Transverse colon (tissue), 4 donors: Measurements from ENCODE around the gene F10. TPM values are rescaled to one million over a fixed set of nuclear protein-coding genes. Genes with fewer than 3 reads are reported as not detected.
A peak's percentile ranks its signal among the peaks of the same experiment; 100 is the strongest.

Experiments
- DNase-seq: peaks from one replicate; pipeline ENCODE4 v3.0.0-alpha.2; 2019
- H3K27ac ChIP-seq, 4 donors: fragments of 200-600 bp; sonication (generic); 2 replicates each; pipeline ENCODE4 v1.5.1; 2016 to 2018; ENCODE audit warnings: inconsistent platforms in 4 of 4
- H3K27me3 ChIP-seq: fragments of 200-600 bp; sonication (generic); 2 replicates; pipeline ENCODE4 v1.5.1; 2017; ENCODE audit warnings: inconsistent platforms
- H3K36me3 ChIP-seq, 4 donors: fragments of 200-600 bp; sonication (generic); 2 replicates each; pipeline ENCODE4 v1.5.1; 2017 to 2019; ENCODE audit warnings: inconsistent platforms in 4 of 4
- H3K4me1 ChIP-seq, 4 donors: fragments of 200-600 bp; sonication (generic); 2 replicates each; pipeline ENCODE4 v1.5.1; 2017 to 2020; ENCODE audit warnings: inconsistent platforms in 4 of 4
- H3K4me3 ChIP-seq, 4 donors: fragments of 200-600 bp; sonication (generic); 1 replicate in 1 of 4; 2 replicates in 3 of 4; pipeline versions ENCODE4 v1.5.1 to v1.6.1; 2017 to 2019; ENCODE audit warnings: inconsistent platforms in 4 of 4
- H3K9me3 ChIP-seq, 2 donors: fragments of 200-600 bp; sonication (generic); 2 replicates each; pipeline ENCODE4 v1.5.1; 2017 to 2019; ENCODE audit warnings: inconsistent platforms in 2 of 2
- CTCF ChIP-seq, 5 experiments: fragments of 200-600 bp in 3 of 5; fragments of 450-650 bp in 2 of 5; sonication (generic) in 3 of 5; IDR thresholded peaks; 1 replicate in 2 of 5; 2 replicates in 3 of 5; pipeline ENCODE4 v1.5.1; 2016 to 2017; ENCODE audit warnings: antibody characterized with exemption in 5 of 5, inconsistent platforms in 3 of 5, mild to moderate bottlenecking in 2 of 5, moderate library complexity in 1 of 5
- EP300 ChIP-seq: sonication (generic); formaldehyde crosslinking; IDR thresholded peaks from one replicate; pipeline ENCODE4 v1.6.1; 2017; ENCODE audit warnings: antibody characterized with exemption, low read depth
- POLR2A ChIP-seq: fragments of 450-650 bp; IDR thresholded peaks from one replicate; pipeline ENCODE4 v1.6.1; 2016; ENCODE audit warnings: antibody characterized with exemption, mild to moderate bottlenecking, moderate library complexity
- POLR2AphosphoS5 ChIP-seq, 3 donors: sonication (generic); formaldehyde crosslinking; IDR thresholded peaks; one replicate each; pipeline ENCODE4 v1.6.1; 2016; ENCODE audit warnings: antibody characterized with exemption in 3 of 3
- WGBS, 2 donors: methylation state at CpG; one replicate each; pipeline ENCODE4 v1.1.5; 2018; ENCODE audit warnings: low coverage in 1 of 2; 5-methylcytosine and 5-hydroxymethylcytosine counted together
- in situ Hi-C, 4 donors: fragments of 200-750 bp; cut with MboI; loops; one replicate each; pipeline versions ENCODE4 v1.15.0 to v1.15.1; 2017; ENCODE audit warnings: low sequenced_read_pairs in 3 of 4, low pct_ligation_motif_present in 1 of 4, low pct_unique_long_range_greater_than_20kb in 1 of 4
- intact Hi-C: fragments of 100-400 bp; cut with DNase I; formaldehyde crosslinking; loops from one replicate; pipeline ENCODE4 v1.15.1; 2023; ENCODE audit warnings: low total_unique reads
- total RNA-seq, 4 donors: library from RNA; depleted of rRNA; stranded (reverse); fragments of >200 nt; gene quantifications; one replicate each; pipeline ENCODE4 v1.1.0, GENCODE V29; 2016

Gene F10
- total RNA-seq, 4 donors from 2014 or later, result 0.60 to 4.6 (median 3.4) TPM

- Histone ChIP-seq H3K27ac (peak overlapping the region; percentile 56 to 84 (median 72)), H3K36me3 (no peaks in the 10 kb centered on the region), H3K4me3 (peak overlapping the region; percentile 7 to 53 (median 28)), H3K27me3 (peaks cover 10% of the 10 kb centered on the region), H3K9me3 (no peaks in the 10 kb centered on the region), H3K4me1 (peaks cover 7 to 23% (median 13%) of the 10 kb centered on the region in 4 donors)
- intact Hi-C loops, result no loop called here
- DNase-seq, result peak; percentile 85
- in situ Hi-C loops, result no loop called here
- 0 to 7% methylated on average over 4 to 26 of the region's 76 CpGs for WGBS, 2 donors
- peak; percentile 44 for TF ChIP-seq POLR2A
- no peak for TF ChIP-seq CTCF (IDR thresholded peaks at IDR 0.05)
- TF ChIP-seq EP300, result no peak
- peak; percentile 87 to 92 (median 89) for TF ChIP-seq POLR2AphosphoS5 (IDR thresholded peaks at IDR 0.05)
Observed at GRCh38 chr13:113153810-113154748, 31.5 kb downstream of the F10 start.

DNA sequence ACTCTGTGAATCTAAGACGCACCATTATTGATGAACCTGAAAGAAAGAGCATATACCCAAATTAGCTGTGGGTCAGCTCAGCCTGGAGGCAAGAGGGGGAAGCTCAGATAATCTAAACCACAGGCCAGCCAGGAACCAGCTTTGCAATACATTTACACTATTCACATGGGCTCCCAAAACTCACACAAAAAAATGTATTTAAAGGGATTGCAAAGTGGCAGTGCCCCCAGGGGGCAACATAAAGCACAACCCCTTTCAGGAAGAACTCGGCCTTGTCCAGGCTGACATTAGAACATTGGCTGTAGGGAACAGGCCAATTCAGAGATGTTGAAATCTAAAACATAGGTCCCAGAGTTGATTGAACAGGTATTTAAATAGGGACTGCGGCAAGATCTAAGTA lies 32.6 kb downstream of the F10 start:
- H3K27ac ChIP-seq, result no peak overlapping the region
- peaks cover 10% of the 10 kb centered on the region for H3K27me3 ChIP-seq
- 92 to 100% methylated on average over 1 to 3 of the region's 3 CpGs for WGBS, 2 donors
- in situ Hi-C loops, result no loop called here
- no peaks in the 10 kb centered on the region for H3K9me3 ChIP-seq
- H3K4me3 ChIP-seq, result no peak overlapping the region
- peaks cover 7 to 23% (median 13%) of the 10 kb centered on the region in 4 donors for H3K4me1 ChIP-seq
- DNase-seq, result no peak
- intact Hi-C loops, result no loop called here
- TF ChIP-seq EP300, result no peak
- no peak for TF ChIP-seq CTCF (IDR thresholded peaks at IDR 0.05)
- no peak for TF ChIP-seq POLR2AphosphoS5 (IDR thresholded peaks at IDR 0.05)
- TF ChIP-seq POLR2A, result no peak
- H3K36me3 ChIP-seq, result no peaks in the 10 kb centered on the region

DNA sequence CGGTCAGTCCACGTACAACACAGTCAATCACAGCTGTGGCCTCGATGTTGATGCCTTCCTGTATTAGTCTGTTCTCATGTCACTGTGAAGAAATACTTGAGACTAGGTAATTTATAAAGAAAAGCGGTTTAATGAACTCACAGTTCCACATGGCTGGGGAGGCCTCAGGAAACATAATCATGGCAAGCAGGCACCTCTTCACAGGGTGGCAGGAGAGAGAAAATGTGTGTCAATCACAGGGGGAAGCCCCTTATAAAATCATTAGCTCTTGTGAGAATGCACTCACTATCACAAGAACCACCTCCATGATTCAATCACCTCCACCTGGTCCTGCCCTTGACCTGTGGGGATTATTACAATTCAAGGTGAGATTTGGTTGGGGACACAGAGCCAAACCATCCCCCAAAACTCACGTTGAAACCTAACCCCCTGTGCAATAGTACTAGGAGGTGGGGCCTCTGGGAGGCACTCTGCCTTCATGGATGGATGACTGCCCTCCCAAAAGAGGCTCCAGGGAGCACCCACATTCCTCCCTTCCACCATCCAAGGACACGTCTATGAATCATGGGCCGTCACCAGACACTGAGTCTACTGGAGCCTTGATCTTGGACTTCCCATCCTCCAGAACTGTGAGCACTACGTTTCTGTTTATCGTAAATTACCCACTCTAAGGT lies 33.5 kb downstream of the F10 start:
- H3K9me3 ChIP-seq, result no peaks in the 10 kb centered on the region
- TF ChIP-seq POLR2A (no peak), CTCF (IDR thresholded peaks at IDR 0.05) (no peak), POLR2AphosphoS5 (IDR thresholded peaks at IDR 0.05) (no peak), EP300 (no peak)
- no peaks in the 10 kb centered on the region for H3K36me3 ChIP-seq
- WGBS, 2 donors, result 87 to 93% methylated on average over 3 to 9 of the region's 9 CpGs
- H3K27ac ChIP-seq, result no peak overlapping the region
- in situ Hi-C loops, result no loop called here
- intact Hi-C loops, result no loop called here
- H3K27me3 ChIP-seq, result peaks cover 14% of the 10 kb centered on the region
- no peak overlapping the region for H3K4me3 ChIP-seq
- peaks cover 7 to 23% (median 13%) of the 10 kb centered on the region in 4 donors for H3K4me1 ChIP-seq
- DNase-seq, result no peak

DNA sequence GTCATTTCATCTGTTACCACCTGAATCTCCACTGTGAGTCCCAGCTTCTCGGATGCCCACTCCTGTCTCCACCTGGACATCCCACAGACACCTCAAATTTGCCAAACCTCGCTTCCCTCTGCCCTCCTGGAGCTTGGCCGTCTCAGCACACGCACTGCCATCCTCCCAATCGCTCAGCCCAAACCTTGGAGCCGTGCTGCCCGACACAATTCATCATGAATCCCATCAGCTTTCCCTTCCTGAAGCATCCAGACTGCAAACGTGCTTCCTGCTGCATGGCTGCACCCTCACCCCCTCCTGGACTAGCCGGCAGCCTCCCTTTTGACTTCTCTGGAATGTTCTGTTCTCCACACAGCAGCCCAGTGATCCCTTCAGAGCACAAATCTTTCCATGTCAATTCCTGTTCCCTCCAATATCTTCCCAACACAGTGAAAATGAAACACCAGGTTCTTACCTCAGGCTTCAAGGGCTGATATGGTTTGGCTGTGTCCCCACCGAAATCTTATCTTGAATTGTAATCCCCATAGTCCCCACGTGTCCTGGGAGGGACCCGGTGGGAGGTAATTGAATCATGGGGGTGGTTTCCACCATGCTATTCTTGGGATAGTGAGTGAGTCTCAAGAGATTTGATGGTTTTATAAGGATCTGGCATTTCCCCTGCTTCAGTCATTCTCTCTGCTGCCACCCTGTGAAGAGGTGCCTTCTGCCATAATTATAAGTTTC lies 34.8 kb downstream of the F10 start:
- no peak overlapping the region for H3K4me3 ChIP-seq
- H3K27me3 ChIP-seq, result peaks cover 11% of the 10 kb centered on the region
- no peaks in the 10 kb centered on the region for H3K9me3 ChIP-seq
- no peaks in the 10 kb centered on the region for H3K36me3 ChIP-seq
- TF ChIP-seq POLR2AphosphoS5 (IDR thresholded peaks at IDR 0.05) (no peak), POLR2A (no peak), CTCF (IDR thresholded peaks at IDR 0.05) (no peak), EP300 (no peak)
- no peak overlapping the region for H3K27ac ChIP-seq
- DNase-seq, result no peak
- H3K4me1 ChIP-seq, result peaks cover 7 to 17% (median 13%) of the 10 kb centered on the region in 4 donors
- intact Hi-C loops, result no loop called here
- in situ Hi-C loops, result no loop called here
- WGBS, 2 donors, result 81 to 89% methylated on average over 5 to 12 of the region's 12 CpGs
